K562 (cell line): ENCODE measurements around the gene C1QL2. TPM values are rescaled to one million over a fixed set of nuclear protein-coding genes. Genes with fewer than 3 reads are reported as not detected.
A peak's percentile ranks its signal among the peaks of the same experiment; 100 is the strongest.

Experiments
- ATF3 ChIP-seq, 2 experiments: fragments of 450-650 bp in 1 of 2; sonication (generic) in 1 of 2; formaldehyde crosslinking in 1 of 2; IDR thresholded peaks in 1 of 2; conservative IDR thresholded peaks in 1 of 2; 2 replicates each; pipeline versions ENCODE4 v1.6.1 to v1.8.1; 2016 to 2023; ENCODE audit warnings: mild to moderate bottlenecking in 2 of 2, moderate library complexity in 2 of 2, inconsistent platforms in 1 of 2, missing genetic modification reagents in 1 of 2
- ATF4 ChIP-seq: fragments of 450-650 bp; formaldehyde crosslinking; IDR thresholded peaks from 2 replicates; pipeline ENCODE4 v1.4.0; 2022; ENCODE audit warnings: mild to moderate bottlenecking, moderate library complexity
- ATF7 ChIP-seq: fragments of 450-650 bp; IDR thresholded peaks from 2 replicates; pipeline ENCODE4 v1.7.1; 2014; ENCODE audit warnings: mild to moderate bottlenecking, moderate library complexity
- CEBPB ChIP-seq: fragments of 450-650 bp; IDR thresholded peaks from 2 replicates; pipeline ENCODE4 v1.6.1; 2016; ENCODE audit warnings: missing genetic modification characterization, missing compliant biosample characterization
- CEBPG ChIP-seq, 3 experiments: fragments of 200-800 bp in 1 of 3; sonication (Bioruptor generic) in 1 of 3; sonication (generic) in 1 of 3; formaldehyde crosslinking in 1 of 3; IDR thresholded peaks in 2 of 3; conservative IDR thresholded peaks in 1 of 3; 2 replicates each; pipeline versions ENCODE4 v1.6.1 to v1.8.0; 2016 to 2022; ENCODE audit warnings: missing compliant biosample characterization in 2 of 3, missing genetic modification characterization in 2 of 3, mild to moderate bottlenecking in 1 of 3, missing genetic modification reagents in 1 of 3
- CSDE1 ChIP-seq, 2 experiments: fragments of 450-650 bp; IDR thresholded peaks; 2 replicates each; pipeline ENCODE4 v1.6.1; 2016; ENCODE audit warnings: mild to moderate bottlenecking in 1 of 2
- CXXC5 ChIP-seq: fragments of 250-450 bp; sonication (Bioruptor Pico); IDR thresholded peaks from 2 replicates; pipeline ENCODE4 v1.8.0; 2022; ENCODE audit warnings: inconsistent platforms, mild to moderate bottlenecking, moderate library complexity
- MCM5 ChIP-seq: fragments of 450-650 bp; IDR thresholded peaks from 2 replicates; pipeline ENCODE4 v1.6.1; 2016; ENCODE audit warnings: low read depth
- MYC ChIP-seq, 2 experiments: fragments of 250-450 bp in 1 of 2; sonication (Bioruptor Pico) in 1 of 2; IDR thresholded peaks; 2 replicates each; pipeline versions ENCODE4 v1.5.1 to v1.6.1; 2012 to 2021; ENCODE audit warnings: low read depth in 2 of 2, borderline replicate concordance in 1 of 2, improper control_type of control experiment in 1 of 2, low read length in 1 of 2, mild to moderate bottlenecking in 1 of 2, moderate library complexity in 1 of 2
- NEUROD1 ChIP-seq: fragments of 150-350 bp; IDR thresholded peaks from 2 replicates; pipeline ENCODE4 v1.6.1; 2014; ENCODE audit warnings: borderline replicate concordance, low read length, low read depth; ENCODE audit not compliant: partially characterized antibody
- NR2F6 ChIP-seq: fragments of 450-650 bp; formaldehyde crosslinking; IDR thresholded peaks from 2 replicates; pipeline ENCODE4 v1.4.0; 2020; ENCODE audit warnings: mild to moderate bottlenecking
- RBM34 ChIP-seq: fragments of 200-400 bp; formaldehyde crosslinking; IDR thresholded peaks from 2 replicates; pipeline ENCODE4 v1.6.1; 2018; ENCODE audit warnings: low read length, borderline replicate concordance; ENCODE audit not compliant: insufficient read depth
- SMARCA5 ChIP-seq: fragments of 450-650 bp; IDR thresholded peaks from 2 replicates; pipeline ENCODE4 v1.6.1; 2016
- ZNF589 ChIP-seq: fragments of 200-800 bp; sonication (Bioruptor generic); IDR thresholded peaks from 2 replicates; pipeline ENCODE4 v1.6.1; 2016; ENCODE audit warnings: low read depth, missing genetic modification characterization, missing compliant biosample characterization
- polyA plus RNA-seq, 8 experiments: library from polyadenylated mRNA; depleted of rRNA in 4 of 8; stranded (reverse) in 5 of 8; unstranded in 3 of 8; fragments of >200 nt; fragmentation: Nextera tagmentation in 2 of 8; fragmentation: Illumina TruSeq in 1 of 8; extraction: Ambion mirVana in 2 of 8; extraction: Trizol in 1 of 8; gene quantifications; 2 replicates each; pipeline versions ENCODE4 v1.2.1 to v1.2.3, GENCODE V29; 2011 to 2014; ENCODE audit warnings: inconsistent platforms in 1 of 8, missing spikeins in 1 of 8
- total RNA-seq, 7 experiments: library from RNA; depleted of rRNA in 6 of 7; stranded (reverse); fragments of >200 nt in 6 of 7; fragmentation: Illumina TruSeq in 2 of 7; extraction: Trizol in 2 of 7; gene quantifications; 2 replicates each; pipeline versions ENCODE4 v1.2.1 to v1.2.3, GENCODE V29; 2011 to 2021; ENCODE audit warnings: low replicate concordance in 1 of 7
- TF ChIP-seq, protein P1 (sequence below): IDR thresholded peaks from 2 replicates; pipeline ENCODE4 v1.6.1; 2016; ENCODE audit warnings: missing genetic modification characterization, missing compliant biosample characterization

The C1QL2 gene
- total and polyA plus RNA-seq, 9 of the 15 experiments (the other 6 are each of a cell fraction or from before 2014, with no cell fraction given) = not detected

DNA sequence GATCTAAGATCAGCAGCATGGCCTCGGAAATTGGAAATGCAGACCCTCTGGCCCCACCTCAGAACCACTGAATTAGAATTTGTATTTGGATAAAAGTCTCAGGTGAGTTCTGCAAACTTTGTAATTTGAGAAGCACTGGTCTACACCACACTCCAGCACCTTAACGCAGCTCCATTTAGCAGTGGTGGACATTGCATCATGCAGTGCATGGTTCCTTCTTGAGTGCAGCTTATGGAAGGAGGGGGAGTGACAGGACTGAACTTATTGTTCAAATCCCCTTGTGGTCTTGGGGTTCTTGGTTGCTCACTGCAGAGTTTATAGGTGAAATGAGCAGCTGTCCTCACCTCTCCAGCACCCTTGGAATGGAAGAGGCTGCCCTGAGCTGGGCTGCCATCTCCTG is 47.6 kb upstream of the C1QL2 start (continued):
- TF ChIP-seq CXXC5 (CRISPR knock-in tag) (0 out of 2 replicates have a peak, but pooled peaks have one; percentile 24), CEBPG (CRISPR knock-in tag; IDR thresholded peaks at IDR 0.05) (peak; percentile 89), CEBPG (tag; conservative IDR thresholded peaks at IDR 0.05 in 1 of 2, IDR thresholded peaks at IDR 0.05 in 1 of 2) (peak; percentile 66 to 85), ATF7 (peak; percentile 20; the same call in 1 of the 2 replicates), ATF4 (CRISPR knock-in tag) (peak; percentile 70), SMARCA5 (no peak), CSDE1 (IDR thresholded peaks at IDR 0.05) (no peak), MCM5 (no peak), NR2F6 (no peak), ATF3 (IDR thresholded peaks at IDR 0.05) (peak; percentile 77; the same call in 1 of the 2 replicates), ATF3 (CRISPR knock-in tag; conservative IDR thresholded peaks at IDR 0.05) (no peak), ZNF589 (no peak), MYC (IDR thresholded peaks at IDR 0.05; ENCODE audit: low read depth, low read length) (peak; percentile 47; the same call in 1 of the 2 replicates), MYC (CRISPR knock-in tag; IDR thresholded peaks at IDR 0.05; ENCODE audit: borderline replicate concordance, low read depth) (no peak), CEBPB (tag) (peak; percentile 48), NEUROD1 (no peak), RBM34 (no peak)
- TF ChIP-seq, protein P1, sequence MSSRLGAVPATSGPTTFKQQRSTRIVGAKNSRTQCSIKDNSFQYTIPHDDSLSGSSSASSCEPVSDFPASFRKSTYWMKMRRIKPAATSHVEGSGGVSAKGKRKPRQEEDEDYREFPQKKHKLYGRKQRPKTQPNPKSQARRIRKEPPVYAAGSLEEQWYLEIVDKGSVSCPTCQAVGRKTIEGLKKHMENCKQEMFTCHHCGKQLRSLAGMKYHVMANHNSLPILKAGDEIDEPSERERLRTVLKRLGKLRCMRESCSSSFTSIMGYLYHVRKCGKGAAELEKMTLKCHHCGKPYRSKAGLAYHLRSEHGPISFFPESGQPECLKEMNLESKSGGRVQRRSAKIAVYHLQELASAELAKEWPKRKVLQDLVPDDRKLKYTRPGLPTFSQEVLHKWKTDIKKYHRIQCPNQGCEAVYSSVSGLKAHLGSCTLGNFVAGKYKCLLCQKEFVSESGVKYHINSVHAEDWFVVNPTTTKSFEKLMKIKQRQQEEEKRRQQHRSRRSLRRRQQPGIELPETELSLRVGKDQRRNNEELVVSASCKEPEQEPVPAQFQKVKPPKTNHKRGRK = no peak
